ENCODE data around the gene C17orf50.

- no peak for TF ChIP-seq EP300 (IDR thresholded peaks at IDR 0.05; ENCODE audit: low read depth in 2 of 2, low read length in 2 of 2)
- TF ChIP-seq EP300 (CRISPR knock-in tag; IDR thresholded peaks at IDR 0.05; ENCODE audit: borderline replicate concordance), result no peak
- TF ChIP-seq HMG20A (CRISPR knock-in tag; IDR thresholded peaks at IDR 0.05; ENCODE audit: borderline replicate concordance), result no peak
- no peak for TF ChIP-seq ZNF446 (CRISPR knock-in tag; IDR thresholded peaks at IDR 0.05)
- TF ChIP-seq PATZ1 (CRISPR knock-in tag; IDR thresholded peaks at IDR 0.05), result no peak
- TF ChIP-seq GTF2F1 (IDR thresholded peaks at IDR 0.05; ENCODE audit: low read length), result no peak
- TF ChIP-seq CTCF (CRISPR knock-in tag; IDR thresholded peaks at IDR 0.05), result no peak
- TF ChIP-seq ARID2 (CRISPR knock-in tag; IDR thresholded peaks at IDR 0.05; ENCODE audit: borderline replicate concordance), result no peak
- TF ChIP-seq ATF3 (CRISPR knock-in tag; IDR thresholded peaks at IDR 0.05), result no peak
- no peak for TF ChIP-seq REST (IDR thresholded peaks at IDR 0.05; ENCODE audit: borderline replicate concordance in 1 of 2, low read depth in 1 of 2, low read length in 2 of 2)
- no peak for TF ChIP-seq POLR2A (IDR thresholded peaks at IDR 0.05; ENCODE audit: insufficient read depth in 1 of 2, low read depth in 2 of 2, low read length in 2 of 2)
- no peak for TF ChIP-seq NR3C1 (CRISPR knock-in tag; IDR thresholded peaks at IDR 0.05)
Measured at GRCh38 chr17:35750526-35751395, 9.9 kb upstream of the C17orf50 start.
